GM19397 (cell line): ENCODE results near the gene QRICH2.
"Not testable (repeated sequence)": the region's sequence is repeated elsewhere in the genome, so short reads cannot be mapped to it uniquely, and the experiment has no call there.

Source experiments
- ATAC-seq: cut with Tn5 transposase; IDR thresholded peaks from one replicate; pipeline ENCODE4 v1.9.1; 2021; ENCODE audit warnings: mild to moderate bottlenecking, moderate library complexity; ENCODE audit not compliant: unreplicated experiment

QRICH2 gene, protein sequence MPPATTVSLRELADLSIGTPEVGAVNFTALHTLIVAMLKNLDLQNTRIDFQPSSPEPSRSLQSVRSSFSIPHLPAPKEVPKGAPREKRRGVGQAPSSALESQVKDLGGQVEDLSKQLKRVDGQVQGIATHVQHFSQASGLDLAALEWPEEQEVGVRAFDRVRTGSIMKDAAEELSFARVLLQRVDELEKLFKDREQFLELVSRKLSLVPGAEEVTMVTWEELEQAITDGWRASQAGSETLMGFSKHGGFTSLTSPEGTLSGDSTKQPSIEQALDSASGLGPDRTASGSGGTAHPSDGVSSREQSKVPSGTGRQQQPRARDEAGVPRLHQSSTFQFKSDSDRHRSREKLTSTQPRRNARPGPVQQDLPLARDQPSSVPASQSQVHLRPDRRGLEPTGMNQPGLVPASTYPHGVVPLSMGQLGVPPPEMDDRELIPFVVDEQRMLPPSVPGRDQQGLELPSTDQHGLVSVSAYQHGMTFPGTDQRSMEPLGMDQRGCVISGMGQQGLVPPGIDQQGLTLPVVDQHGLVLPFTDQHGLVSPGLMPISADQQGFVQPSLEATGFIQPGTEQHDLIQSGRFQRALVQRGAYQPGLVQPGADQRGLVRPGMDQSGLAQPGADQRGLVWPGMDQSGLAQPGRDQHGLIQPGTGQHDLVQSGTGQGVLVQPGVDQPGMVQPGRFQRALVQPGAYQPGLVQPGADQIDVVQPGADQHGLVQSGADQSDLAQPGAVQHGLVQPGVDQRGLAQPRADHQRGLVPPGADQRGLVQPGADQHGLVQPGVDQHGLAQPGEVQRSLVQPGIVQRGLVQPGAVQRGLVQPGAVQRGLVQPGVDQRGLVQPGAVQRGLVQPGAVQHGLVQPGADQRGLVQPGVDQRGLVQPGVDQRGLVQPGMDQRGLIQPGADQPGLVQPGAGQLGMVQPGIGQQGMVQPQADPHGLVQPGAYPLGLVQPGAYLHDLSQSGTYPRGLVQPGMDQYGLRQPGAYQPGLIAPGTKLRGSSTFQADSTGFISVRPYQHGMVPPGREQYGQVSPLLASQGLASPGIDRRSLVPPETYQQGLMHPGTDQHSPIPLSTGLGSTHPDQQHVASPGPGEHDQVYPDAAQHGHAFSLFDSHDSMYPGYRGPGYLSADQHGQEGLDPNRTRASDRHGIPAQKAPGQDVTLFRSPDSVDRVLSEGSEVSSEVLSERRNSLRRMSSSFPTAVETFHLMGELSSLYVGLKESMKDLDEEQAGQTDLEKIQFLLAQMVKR (N-terminal part only)

DNA sequence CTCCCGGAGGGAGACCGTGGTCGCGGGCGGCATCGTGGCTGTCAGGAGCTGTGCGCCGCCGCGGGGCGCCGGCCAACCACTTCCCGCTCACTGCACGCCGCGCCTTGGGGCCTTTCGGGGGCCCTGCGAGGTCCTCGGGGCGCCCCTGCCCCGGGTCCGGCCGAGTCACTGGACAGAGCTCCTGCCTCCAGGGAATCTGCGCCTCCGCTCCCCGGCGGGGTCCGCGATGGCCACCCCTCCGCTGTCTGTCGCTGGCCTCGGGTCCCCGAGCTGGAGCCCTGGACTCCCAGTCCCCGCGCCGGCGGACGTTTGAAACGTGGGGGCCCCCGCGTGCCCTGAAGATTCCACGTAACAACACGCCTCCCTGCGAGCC lies at the start of gene QRICH2:
Gene QRICH2, minus strand, starts transcription at position 311 of the 373 bp plus-strand sequence. Its CDS starts 278 bp downstream, at position 33.
- ATAC-seq: no peak

DNA sequence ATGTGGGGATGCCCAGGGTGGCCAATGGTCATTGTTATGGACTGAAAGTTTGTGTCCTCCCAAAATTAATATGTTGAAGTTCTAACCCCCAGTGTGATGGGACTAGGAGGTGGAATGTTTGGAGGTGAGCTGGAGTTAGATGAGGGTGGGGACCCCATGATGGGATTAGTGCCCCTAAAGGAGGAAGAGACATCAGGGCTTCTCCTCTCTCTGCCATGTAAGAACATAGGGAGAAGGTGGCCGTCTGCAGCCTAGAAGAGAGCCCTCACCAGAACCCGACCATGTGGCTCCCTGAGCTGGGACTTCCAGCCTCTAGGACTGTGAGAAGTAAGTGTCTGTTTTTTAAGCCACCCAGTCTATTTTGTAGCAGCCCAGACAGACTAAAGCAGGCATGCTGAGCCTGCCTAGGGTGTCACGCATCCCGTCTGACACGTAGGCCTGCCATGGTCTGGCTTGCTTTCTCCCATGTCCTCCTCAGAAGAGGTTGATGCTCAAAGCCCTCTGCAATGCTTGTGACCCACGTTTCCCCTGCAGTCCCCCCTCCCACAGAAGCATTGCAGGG lies 49.6 kb upstream of the QRICH2 start:
- no peak for ATAC-seq

DNA sequence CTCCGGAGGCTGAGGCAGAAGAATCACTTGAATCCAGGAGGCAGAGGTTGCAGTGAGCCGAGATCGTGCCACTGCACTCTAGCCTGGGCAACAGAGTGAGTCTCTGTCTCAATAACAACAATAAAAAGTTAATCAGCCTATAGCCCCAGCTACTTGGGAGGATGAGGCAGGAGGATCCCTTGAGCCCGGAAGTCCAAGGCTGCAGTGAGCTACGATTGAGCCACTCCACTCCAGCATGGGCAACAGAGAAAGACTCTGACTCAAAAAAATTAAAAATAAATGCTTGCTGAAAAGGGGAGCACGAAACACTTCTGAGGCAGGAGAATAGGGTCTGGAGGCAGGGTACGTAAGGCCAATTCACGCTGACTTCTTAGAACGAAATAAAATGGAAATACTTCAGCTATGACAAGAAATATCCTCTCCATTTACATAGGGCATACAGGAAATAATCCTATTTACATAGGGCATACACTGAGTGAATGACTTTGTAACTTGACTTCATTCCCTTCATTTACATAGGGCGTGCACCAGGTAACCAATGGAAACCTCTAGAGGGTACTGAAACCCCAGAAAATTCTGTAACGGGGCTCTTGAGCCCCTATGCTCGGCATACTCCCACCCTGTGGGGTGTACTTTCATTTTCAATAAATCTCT lies 48.9 kb upstream of the QRICH2 start:
- ATAC-seq: no peak

DNA sequence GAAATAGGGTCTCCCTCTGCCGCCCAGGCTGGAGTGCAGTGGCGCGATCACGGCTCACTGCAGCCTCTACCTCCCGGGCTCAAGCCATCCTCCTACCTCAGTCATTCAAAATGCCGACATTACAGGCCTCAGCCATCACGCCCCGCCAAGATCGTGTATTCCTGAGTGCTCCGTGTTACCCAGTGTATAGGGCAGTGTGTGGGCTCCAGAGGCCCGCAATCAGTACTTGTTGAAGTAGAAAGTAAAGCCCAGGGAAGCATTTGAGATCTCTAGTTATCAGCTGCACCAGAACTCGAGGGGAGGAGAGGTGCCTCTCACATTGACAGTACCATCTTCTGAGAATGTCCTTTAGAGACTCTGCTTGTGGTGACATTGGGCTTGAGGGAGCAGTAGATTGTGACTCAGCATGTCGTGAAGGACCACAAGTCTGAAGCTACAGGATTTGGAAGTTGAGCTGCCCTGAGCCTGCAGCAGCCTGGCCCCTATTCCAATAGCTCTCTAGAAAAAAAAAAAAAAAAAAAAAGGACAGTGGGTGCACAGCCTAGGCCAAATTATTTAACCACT lies 46.8 kb upstream of the QRICH2 start:
- ATAC-seq: no peak

DNA sequence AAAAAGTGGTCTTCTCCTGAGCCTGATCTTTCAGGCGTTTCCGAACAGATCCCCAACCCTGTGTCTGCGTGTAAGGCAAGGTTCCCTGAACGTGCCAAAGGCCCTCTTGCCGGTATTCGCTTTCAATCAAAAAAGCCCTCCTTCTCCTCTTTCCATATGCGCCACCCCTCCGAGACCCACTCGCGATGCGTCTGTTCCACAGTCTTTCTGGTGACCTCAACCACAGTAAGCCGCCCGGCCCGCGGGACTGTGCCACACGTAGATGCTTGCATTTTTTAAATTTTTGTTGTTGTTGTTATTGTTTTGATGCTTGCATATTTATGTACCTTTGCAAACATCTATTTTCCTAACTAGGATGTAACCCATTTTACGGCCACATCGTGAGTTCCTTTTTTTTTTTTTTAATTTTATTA lies 46.2 kb upstream of the QRICH2 start:
- ATAC-seq: no peak

DNA sequence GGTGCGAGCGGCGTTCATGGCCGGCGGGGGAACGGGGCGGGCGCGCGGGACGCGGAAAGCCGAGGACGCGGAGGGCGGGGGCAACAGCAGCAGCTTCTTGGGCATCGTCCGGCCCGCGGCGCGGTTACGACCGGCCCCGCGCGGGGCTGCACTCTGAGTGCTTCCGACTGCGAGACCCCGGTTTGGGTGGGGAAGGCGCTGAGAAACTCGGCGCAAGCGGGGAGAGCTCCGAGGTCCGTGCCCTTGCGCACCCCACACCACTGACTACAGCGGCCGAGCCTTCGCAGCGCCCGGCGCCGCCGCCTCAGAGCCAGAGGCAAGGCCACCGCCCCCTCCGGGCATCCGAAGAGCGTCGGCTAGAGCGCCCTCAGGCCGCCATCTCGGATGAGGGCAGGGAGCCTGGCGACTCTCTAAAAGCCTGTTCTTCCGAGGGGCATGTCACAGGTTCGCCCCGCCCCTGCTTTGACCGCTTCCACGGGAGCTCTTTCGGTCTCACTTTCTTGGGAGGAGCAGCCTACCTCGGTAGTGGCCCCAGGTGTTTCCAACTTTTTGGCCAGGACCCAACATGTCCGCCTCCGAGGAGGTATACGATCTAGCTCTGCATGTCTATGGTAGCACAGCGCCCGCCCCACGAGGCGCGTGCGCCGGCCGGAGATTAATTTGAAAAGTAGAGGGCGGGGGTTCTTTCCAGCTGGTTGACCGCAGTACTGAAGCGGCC lies 45.7 kb upstream of the QRICH2 start, which contains the start of gene PRPSAP1:
Gene PRPSAP1, minus strand, starts transcription at position 318 of the 718 bp plus-strand sequence. Its CDS starts 213 bp downstream, at position 105.
- ATAC-seq: peak; percentile 90

DNA sequence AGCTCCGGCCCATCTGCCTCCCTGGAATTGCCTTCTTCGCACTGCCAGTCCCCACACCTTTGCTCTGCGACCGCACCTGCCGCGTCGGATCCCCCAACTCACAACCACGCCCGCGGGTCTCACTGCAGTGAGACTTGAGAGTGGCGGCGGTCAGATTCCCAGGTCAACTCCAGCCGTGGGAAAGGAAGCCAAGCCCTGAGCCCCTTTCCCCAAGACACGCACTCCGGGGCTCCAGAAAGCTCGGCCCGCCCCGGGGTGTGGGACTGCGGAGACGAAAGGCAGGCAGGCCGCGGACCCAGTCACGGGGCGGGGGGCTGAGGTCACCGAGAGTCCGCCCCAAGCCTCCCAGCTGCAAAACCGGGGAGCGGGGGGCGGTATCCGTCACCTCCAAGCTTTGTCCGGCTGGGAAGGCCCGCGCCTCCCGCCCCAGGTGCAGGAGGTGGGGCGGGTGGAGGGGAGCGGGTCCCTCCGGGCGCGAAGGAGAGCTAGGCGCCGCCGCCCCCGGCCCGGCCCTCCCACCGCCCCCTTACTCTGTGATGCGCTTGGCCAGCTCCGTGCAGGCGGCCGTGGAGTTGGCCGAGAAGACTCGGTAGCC lies 45.0 kb upstream of the QRICH2 start:
- ATAC-seq: peak; percentile 17

DNA sequence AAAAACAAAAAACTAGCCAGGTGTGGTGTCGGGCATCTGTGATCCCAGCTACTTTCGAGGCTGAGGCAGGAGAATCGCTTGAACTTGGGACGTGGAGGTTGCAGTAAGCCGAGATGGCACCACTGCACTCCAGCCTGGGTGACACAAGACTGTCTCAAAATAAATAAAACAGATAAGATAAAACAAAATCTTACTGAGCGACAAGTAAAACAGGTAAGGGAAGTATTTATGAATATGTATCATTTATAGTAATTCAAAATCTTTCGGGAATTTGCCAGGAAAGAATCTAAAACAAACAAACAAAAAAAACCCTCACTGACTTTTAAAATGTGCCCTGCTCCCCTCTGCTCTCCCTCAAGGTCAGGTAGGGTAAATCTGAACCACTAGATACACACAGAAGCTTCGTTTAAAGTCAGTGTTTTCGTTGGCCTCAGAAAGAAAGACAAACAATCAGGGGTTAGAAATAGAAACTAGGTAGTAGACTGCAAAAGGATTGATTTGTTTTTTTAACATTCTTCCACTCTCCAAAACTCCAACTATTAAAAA lies 43.5 kb upstream of the QRICH2 start:
- no peak for ATAC-seq

DNA sequence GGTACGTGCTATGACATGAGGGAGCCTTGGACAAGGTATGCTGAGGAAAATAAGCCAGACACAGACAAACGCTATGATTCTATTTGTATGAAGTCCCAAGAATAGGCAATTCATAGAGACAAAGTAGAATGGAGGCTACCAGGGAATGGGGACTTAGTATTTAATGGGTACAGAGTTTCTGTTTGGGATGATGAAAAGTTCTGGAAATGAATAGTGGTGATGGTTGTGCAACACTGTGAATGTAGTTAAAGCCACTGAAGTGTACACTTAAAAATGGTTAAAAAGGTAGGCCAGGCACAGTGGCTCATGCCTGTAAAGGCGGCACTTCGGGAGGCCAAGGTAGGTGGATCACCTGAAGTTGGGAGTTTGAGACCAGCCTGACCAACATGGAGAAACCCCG lies 42.4 kb upstream of the QRICH2 start:
- ATAC-seq: no peak

DNA sequence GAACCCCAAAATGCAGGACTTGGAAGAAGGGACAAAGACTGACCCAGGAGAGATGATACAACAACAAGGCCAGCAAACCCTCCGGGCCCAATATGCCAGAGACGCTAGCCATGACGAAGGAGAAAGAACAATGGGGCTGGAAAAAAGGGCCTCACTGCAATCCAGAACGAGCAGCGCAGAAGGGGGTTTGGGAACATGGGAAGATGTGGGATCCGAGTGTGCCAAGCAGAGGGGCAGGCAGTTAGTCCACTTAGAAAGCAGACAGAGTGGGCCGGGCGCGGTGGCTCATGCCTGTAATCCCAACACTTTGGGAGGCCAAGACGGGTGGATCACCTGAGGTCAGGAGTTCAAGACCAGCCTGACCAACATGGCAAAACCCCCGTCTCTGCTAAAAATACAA lies 38.9 kb upstream of the QRICH2 start:
- not testable (repeated sequence) for ATAC-seq

DNA sequence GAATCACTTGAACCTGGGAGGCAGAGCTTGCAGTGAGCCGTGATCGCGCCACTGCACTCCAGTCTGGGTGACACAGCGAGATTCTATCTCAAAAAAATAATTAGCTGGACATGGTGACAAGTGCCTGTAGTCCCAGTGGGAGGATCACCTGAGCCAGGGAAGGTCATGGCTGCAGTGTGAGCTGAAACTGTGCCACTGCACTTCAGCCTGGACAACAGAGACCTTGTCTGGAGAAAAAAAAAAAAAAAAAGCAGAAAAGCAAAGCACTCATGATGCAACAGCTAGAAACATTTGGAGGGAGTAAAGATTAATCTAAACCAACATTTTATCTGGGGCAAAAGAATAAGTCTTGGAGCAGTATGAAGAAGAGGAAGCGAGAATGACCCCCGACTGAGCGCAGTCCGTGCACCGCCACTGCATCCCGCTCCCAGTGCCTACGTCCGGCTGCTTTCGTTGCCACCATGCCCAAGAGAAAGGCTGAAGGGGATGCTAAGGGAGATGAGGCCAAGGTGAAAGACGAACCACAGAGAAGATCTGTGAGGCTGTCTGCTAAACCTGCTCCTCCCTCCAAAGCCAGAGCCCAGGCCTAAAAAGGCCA lies 37.4 kb upstream of the QRICH2 start:
- ATAC-seq: no peak

DNA sequence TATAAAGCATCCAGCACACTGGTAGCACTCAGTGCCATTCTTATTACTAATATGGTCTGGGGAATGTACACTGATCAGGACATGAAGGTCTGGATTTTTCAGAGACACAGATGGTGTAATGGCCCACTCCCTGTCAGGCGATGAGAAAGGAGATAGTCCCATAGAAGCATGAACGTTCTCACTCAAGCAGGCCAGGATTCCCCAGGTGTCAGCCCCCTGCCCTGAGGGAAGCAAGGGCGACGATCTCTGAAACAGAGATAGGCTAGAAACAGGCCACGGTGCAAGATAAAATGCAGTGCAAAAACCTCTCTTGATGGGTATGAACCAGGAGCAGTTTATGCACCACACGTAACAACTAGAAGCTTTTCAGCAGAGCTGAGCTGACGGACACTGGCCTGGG lies 35.0 kb upstream of the QRICH2 start:
- ATAC-seq: no peak

DNA sequence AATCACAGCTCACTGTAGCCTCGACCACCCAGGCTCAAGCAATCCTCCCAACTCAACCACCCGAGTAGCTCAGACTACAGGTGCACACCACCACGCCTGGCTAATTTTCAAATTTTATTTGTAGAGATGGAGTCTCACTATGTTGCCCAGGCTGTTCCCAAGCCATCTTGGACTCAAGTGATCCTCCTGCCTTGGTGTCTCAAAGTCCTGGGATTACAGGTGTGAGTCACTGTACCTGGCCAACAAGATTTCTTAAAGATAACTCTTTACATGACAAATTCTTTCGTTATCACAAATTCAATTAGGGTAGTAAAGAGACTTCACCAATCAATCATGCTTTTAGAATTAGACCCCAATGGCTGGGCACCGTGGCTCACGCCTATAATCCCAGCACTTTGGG lies 33.2 kb upstream of the QRICH2 start:
- ATAC-seq: no peak

DNA sequence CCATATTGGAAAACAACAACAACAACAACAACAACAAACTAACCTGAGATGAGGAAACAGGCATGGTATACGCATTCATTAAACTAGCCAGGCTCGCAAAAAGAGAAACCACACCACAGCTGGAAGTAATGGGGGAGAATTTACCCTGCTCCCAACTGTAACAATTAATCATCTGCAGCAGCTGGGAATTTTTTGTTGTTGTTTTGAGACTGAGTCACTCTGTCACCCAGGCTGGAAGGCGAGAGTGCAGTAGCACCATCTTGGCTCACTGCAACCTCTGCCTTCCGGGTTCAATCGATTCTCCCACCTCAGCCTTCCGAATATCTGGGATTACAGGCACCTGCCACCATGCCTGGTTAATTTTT lies 29.3 kb upstream of the QRICH2 start:
- ATAC-seq: no peak

DNA sequence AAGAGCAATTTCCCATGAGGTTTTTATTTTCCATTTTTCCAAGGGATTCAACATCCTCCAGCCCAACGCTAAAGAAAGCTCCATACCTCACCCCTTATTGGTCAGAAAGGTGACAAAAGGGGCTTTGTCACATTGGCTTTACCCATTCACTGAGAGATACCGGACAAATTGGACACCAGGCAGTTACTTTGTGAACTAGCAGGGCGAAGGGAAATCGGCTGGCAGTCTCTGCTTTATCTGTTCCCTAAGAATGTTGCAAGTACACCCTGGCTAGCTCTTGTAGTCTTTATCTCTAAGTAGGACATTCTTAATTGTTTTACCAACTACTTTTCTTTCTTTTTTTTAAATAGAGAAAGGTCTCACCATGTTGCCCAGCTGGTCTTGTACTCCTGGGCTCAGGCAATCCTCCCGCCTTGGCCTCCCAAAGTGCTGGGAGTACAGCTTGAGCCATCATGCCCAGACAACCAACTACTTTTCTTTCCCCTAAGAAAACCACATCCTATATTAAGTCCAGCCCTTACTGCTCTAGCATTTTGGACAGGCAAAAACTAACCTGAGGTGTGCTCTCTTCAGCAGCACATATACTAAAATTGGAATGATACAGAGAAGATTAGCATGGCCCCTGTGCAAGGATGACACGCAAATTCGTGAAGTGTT lies 28.8 kb upstream of the QRICH2 start:
- no peak for ATAC-seq

DNA sequence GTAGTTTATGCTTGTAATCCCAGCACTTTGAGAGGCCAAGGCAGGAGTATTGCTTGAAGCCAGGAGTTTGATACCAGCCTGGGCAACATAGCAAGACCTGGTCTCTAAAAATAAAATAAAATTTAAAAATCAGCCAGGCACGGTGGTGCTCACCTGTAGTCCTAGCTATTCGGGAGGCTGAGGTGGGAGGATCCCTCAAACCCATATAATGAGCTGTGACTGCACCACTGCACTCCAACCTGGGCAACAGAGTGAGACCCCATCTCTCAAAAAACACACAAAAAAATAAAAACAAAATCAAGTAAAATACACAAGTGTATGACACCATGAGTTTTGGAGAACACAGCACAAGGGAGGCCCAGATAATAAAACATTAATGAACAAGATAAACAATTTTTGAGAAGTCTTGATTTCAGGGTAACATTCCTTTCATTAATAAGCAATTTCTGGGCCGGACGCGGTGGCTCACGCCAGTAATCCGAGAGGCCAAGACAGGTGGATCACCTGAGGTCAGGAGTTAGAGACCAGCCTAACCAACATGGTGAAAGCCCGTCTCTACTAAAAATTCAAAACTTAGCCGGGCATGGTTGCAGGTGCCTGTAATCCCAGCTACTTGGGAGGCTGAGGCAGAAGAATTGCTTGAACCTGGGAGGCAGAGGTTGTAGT lies 27.8 kb upstream of the QRICH2 start:
- ATAC-seq: no peak
